C4-2B (cell line): ENCODE data around the gene HOXA7.

ENCODE experiments used
- H3K27ac ChIP-seq: fragments of 450-650 bp; 2 replicates; pipeline ENCODE4 v1.5.1; 2017
- ZFX ChIP-seq: fragments of 450-650 bp; IDR thresholded peaks from 2 replicates; pipeline ENCODE4 v1.6.1; 2017
- TF ChIP-seq, protein P1 (sequence below): fragments of 450-650 bp; conservative IDR thresholded peaks from 2 replicates; pipeline ENCODE4 v1.5.1; 2017; ENCODE audit warnings: mild to moderate bottlenecking

HOXA7 gene

GRCh38 chr7:27192546-27193334 lies 36.3 kb upstream of the HOXA7 start:
- no peak for TF ChIP-seq ZFX
- TF ChIP-seq, protein P1, sequence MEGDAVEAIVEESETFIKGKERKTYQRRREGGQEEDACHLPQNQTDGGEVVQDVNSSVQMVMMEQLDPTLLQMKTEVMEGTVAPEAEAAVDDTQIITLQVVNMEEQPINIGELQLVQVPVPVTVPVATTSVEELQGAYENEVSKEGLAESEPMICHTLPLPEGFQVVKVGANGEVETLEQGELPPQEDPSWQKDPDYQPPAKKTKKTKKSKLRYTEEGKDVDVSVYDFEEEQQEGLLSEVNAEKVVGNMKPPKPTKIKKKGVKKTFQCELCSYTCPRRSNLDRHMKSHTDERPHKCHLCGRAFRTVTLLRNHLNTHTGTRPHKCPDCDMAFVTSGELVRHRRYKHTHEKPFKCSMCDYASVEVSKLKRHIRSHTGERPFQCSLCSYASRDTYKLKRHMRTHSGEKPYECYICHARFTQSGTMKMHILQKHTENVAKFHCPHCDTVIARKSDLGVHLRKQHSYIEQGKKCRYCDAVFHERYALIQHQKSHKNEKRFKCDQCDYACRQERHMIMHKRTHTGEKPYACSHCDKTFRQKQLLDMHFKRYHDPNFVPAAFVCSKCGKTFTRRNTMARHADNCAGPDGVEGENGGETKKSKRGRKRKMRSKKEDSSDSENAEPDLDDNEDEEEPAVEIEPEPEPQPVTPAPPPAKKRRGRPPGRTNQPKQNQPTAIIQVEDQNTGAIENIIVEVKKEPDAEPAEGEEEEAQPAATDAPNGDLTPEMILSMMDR = no peak
- H3K27ac ChIP-seq = no peak overlapping the region

DNA sequence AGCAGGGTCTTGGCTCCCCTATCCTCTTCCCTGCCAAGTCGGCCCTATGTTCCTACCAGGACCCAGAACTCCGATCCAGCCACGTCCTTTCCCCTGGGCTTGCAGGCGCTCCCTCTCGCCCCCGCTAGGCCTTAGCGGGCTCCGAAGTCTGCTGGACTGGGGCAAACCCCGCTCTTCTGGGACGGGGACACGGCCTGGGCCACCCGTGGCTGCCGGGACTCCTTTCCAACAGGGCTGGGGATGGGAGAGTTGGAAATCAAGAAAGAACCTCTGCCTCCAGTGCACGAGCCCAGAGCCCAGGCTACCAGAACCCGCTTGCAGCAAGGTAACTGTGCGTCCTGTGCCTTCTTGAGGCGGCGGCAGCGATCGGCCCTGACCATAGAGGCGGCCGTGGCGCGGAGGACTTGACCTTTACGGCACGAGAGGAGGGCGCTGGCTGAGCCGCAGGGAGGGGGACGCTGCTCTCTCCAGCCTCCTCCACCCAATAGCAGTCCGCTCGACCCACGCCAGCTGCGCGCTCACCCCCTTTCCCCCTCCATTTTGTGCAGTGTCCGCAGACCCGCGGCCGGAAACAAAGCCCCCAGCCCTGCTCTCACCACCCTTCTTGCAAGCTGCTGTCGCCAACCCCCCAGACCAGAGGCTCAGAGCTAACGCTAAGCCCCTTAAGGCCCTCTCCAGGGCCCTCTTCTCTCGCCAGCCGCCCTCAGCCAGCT lies 35.5 kb upstream of the HOXA7 start:
- no peak for TF ChIP-seq ZFX
- TF ChIP-seq, protein P1 = no peak
- no peak overlapping the region for H3K27ac ChIP-seq

- TF ChIP-seq, protein P1 = no peak
- TF ChIP-seq ZFX = no peak
- H3K27ac ChIP-seq = no peak overlapping the region
These were observed 34.8 kb upstream of the HOXA7 start for GRCh38 chr7:27191161-27191731.

DNA sequence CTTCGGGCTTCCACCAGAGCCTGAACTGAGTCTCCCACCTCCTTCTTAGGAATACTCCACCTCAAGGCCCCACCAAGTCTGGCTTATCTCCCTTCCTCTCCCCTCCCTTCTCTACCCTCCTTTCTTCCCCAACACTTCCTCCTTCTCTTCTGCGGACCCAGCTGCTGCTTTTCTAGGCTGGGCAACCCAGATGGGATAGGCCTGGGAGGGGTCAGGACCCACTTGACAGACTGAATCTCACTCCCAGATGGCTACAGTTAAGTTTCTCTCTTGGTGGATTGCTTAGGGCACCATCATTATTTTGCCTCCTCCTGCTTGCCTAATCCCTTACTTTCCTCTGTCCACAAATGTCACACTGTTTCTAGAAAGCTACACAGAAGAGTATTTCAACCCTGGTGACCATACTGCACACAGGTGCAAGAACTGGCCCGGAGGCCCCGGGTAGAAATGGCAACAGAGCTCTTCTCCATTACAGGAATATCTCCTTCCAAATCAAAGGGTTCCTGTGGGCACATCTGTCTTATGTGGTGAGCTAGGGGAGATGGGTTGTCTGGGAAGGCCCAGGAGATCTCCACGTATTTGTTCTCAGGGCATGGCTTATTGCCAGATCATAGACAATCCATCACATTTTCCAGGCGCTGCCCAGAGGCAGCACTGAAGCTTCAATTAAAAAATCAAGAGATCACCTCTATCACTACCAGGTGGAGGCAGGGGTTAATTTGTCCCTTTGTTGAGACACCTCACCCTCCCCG lies 33.7 kb upstream of the HOXA7 start:
- no peak overlapping the region for H3K27ac ChIP-seq

DNA sequence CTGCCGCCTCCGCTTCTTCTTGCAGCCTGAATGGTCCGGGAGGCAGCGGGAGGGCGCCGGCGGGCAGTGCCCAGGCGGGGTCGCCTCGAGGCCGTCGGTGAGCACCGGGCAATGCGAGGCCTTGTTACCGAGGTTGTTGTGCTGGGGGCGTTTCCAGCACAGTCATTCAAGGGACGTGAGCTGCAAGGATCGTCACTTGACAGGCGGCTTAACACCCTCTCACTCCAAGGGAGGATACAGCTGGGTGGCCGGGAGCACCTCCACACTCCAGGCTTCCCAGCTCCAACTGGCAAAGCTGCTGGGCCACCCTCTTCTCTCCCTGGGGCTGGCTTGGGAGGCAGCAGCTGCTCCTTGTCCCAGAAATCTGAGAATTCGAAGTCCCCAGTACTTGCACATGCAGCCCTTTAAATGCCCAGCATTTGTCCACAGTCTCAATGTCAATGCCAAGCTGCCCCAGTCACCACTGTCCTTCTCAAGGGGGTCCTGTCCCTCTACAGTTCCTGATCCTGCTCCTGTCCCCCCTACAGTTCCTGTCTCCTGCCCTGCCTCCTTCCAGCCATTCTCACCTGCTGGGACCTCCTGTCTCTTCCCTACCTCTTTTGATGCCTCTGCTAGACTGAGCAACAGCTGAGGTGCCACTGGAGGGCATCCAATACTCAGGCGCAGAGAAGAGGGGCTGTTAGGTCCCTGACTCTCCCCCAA lies 33.0 kb upstream of the HOXA7 start:
- TF ChIP-seq, protein P1 = no peak
- TF ChIP-seq ZFX = no peak
- no peak overlapping the region for H3K27ac ChIP-seq

More for the DNA sequence above, 33.7 kb upstream of the HOXA7 start:
- TF ChIP-seq, protein P1 = no peak
- no peak for TF ChIP-seq ZFX

DNA sequence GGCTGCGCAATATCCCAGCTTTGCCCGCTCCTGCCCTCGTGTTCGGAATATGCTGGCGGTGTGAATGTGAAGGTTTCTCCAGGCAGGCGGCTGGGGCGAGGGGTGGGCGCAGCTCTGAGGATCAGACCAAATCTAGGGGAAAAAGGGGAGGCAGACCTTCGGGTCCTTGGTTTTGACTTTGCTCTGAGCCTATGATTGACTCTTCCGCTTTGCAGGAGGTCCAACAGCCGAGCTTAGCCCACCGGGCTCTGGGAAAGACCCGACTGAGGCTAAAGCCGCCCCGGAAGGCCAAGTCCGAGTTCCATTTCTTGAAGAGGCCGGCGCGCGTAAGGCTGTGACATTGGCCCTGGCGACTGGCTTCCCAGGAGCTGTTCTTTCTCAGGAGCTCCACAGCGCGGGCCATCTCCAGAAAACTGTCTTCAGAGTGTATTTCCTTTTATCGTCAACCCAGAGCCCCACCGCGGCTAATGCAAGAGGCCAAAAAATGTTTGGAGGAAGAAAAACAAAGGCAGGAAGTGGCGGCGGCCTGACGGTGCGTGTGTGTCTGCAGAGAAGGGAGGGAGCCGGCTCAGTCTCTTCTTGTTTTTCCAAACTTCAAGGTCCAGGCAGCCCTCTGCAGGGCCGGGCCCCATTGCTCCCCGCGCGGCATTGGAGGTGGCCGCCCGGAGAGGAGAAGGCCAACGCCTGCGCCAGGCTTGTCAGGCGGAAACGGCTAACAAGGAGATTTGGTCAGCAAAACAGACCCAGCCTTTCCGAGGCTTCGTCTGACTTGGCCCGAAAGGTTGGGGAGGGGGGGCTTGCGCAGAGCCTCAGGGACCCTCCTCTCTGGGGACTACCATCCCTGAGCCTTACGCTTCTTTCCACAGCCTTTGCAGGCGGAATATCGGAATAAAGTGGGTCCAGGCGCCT lies 32.2 kb upstream of the HOXA7 start:
- no peak for TF ChIP-seq ZFX
- TF ChIP-seq, protein P1 = no peak
- H3K27ac ChIP-seq = no peak overlapping the region
